H9 (cell line): ENCODE results near the gene TMEM82. TPM values are rescaled to one million over a fixed set of nuclear protein-coding genes. Genes with fewer than 3 reads are reported as not detected.

Source experiments
- DNase-seq: peaks from one replicate; pipeline ENCODE4 v3.0.0-alpha.2; 2017
- H2AFZ ChIP-seq: one replicate; pipeline ENCODE4 v1.6.1; 2013; ENCODE audit warnings: mild to moderate bottlenecking, low read length, control low read depth, moderate library complexity
- H2AK5ac ChIP-seq: 2 replicates; pipeline ENCODE4 v1.6.1; 2013; ENCODE audit warnings: low read length, control low read depth, mixed read lengths; ENCODE audit not compliant: insufficient read length
- H2BK120ac ChIP-seq: one replicate; pipeline ENCODE4 v1.6.1; 2013; ENCODE audit warnings: low read depth, mild to moderate bottlenecking, low read length, control low read depth, inconsistent platforms; ENCODE audit not compliant: poor library complexity, severe bottlenecking
- H2BK12ac ChIP-seq: 2 replicates; pipeline ENCODE4 v1.6.1; 2013; ENCODE audit warnings: low read length, control low read depth, mixed read lengths, low read depth; ENCODE audit not compliant: insufficient read length
- H2BK15ac ChIP-seq: 2 replicates; pipeline ENCODE4 v1.6.1; 2013; ENCODE audit warnings: low read depth, low read length, control low read depth
- H2BK20ac ChIP-seq: one replicate; pipeline ENCODE4 v1.6.1; 2013; ENCODE audit warnings: low read depth, mild to moderate bottlenecking, low read length, control low read depth, inconsistent platforms; ENCODE audit not compliant: poor library complexity, severe bottlenecking
- H2BK5ac ChIP-seq: 2 replicates; pipeline ENCODE4 v1.6.1; 2013; ENCODE audit warnings: low read length, control low read depth, mixed read lengths; ENCODE audit not compliant: insufficient read length
- H3K14ac ChIP-seq: 2 replicates; pipeline ENCODE4 v1.6.1; 2013; ENCODE audit warnings: low read length, control low read depth; ENCODE audit not compliant: insufficient read depth
- H3K18ac ChIP-seq: 2 replicates; pipeline ENCODE4 v1.6.1; 2013; ENCODE audit warnings: low read depth, mild to moderate bottlenecking, mixed read lengths, low read length, control low read depth; ENCODE audit not compliant: insufficient read length
- H3K23ac ChIP-seq: 2 replicates; pipeline ENCODE4 v1.6.1; 2013; ENCODE audit warnings: low read length, control low read depth, mixed read lengths, low read depth; ENCODE audit not compliant: insufficient read length
- H3K23me2 ChIP-seq: 2 replicates; pipeline ENCODE4 v1.6.1; 2013; ENCODE audit warnings: low read depth, mild to moderate bottlenecking, mixed read lengths, low read length, control low read depth; ENCODE audit not compliant: insufficient read length, poor library complexity, severe bottlenecking
- H3K27ac ChIP-seq: 2 replicates; pipeline ENCODE4 v1.5.1; 2013; ENCODE audit warnings: low read length, control low read depth, mixed read lengths, low read depth; ENCODE audit not compliant: insufficient read length
- H3K27me3 ChIP-seq: 2 replicates; pipeline ENCODE4 v1.6.1; 2013; ENCODE audit warnings: low read length, control low read depth, inconsistent platforms; ENCODE audit not compliant: insufficient read depth
- H3K4ac ChIP-seq: 2 replicates; pipeline ENCODE4 v1.6.1; 2013; ENCODE audit warnings: low read depth, mild to moderate bottlenecking, control low read depth, inconsistent platforms, low read length, moderate library complexity
- H3K4me1 ChIP-seq: 2 replicates; pipeline ENCODE4 v1.6.1; 2013; ENCODE audit warnings: low read length, control low read depth, inconsistent platforms; ENCODE audit not compliant: insufficient read depth
- H3K4me2 ChIP-seq: 2 replicates; pipeline ENCODE4 v1.6.1; 2013; ENCODE audit warnings: low read length, control low read depth, mixed read lengths; ENCODE audit not compliant: insufficient read length, insufficient read depth
- H3K56ac ChIP-seq: 2 replicates; pipeline ENCODE4 v1.6.1; 2013; ENCODE audit warnings: low read depth, mild to moderate bottlenecking, mixed read lengths, low read length, control low read depth; ENCODE audit not compliant: insufficient read length
- H3K79me1 ChIP-seq: 2 replicates; pipeline ENCODE4 v1.6.1; 2013; ENCODE audit warnings: low read depth, mild to moderate bottlenecking, moderate library complexity, low read length, control low read depth, inconsistent platforms; ENCODE audit not compliant: insufficient read depth, poor library complexity, severe bottlenecking
- H3K79me2 ChIP-seq: 2 replicates; pipeline ENCODE4 v1.6.1; 2013; ENCODE audit warnings: low read length, control low read depth, inconsistent platforms; ENCODE audit not compliant: insufficient read depth
- H3K9ac ChIP-seq: 2 replicates; pipeline ENCODE4 v1.6.1; 2013; ENCODE audit warnings: low read length, control low read depth, mixed read lengths; ENCODE audit not compliant: insufficient read length; ENCODE audit errors: extremely low read depth
- H3K9me3 ChIP-seq: one replicate; pipeline ENCODE4 v1.6.1; 2013; ENCODE audit warnings: low read depth, low read length, inconsistent platforms; ENCODE audit not compliant: control insufficient read depth
- H3T11ph ChIP-seq: one replicate; pipeline ENCODE4 v1.6.1; 2013; ENCODE audit warnings: mild to moderate bottlenecking, low read length, control low read depth, inconsistent platforms
- H4K20me1 ChIP-seq: one replicate; pipeline ENCODE4 v1.6.1; 2013; ENCODE audit not compliant: control insufficient read depth, insufficient read length, insufficient read depth
- H4K5ac ChIP-seq: 2 replicates; pipeline ENCODE4 v1.6.1; 2013; ENCODE audit warnings: low read depth, mild to moderate bottlenecking, mixed read lengths, low read length, control low read depth; ENCODE audit not compliant: insufficient read length
- H4K8ac ChIP-seq: replicated peaks from 2 replicates; pipeline ENCODE4 v1.6.1; 2013; ENCODE audit warnings: low read length, control low read depth, mixed read lengths, low read depth; ENCODE audit not compliant: insufficient read length
- H4K91ac ChIP-seq: 2 replicates; pipeline ENCODE4 v1.6.1; 2013; ENCODE audit warnings: low read depth, mild to moderate bottlenecking, moderate library complexity, mixed read lengths, low read length, control low read depth; ENCODE audit not compliant: insufficient read length
- H3K27ac Mint-ChIP-seq, 3 experiments: 2 replicates in 2 of 3; 3 replicates in 1 of 3; pipeline ENCODE4 v1.8.0; 2020 to 2021; ENCODE audit warnings: mixed read lengths in 3 of 3, mild to moderate bottlenecking in 1 of 3, moderate library complexity in 1 of 3
- H3K27me3 Mint-ChIP-seq: 2 replicates; pipeline ENCODE4 v1.8.0; 2021; ENCODE audit warnings: low read depth, mild to moderate bottlenecking, moderate library complexity, mixed read lengths
- H3K36me3 Mint-ChIP-seq, 3 experiments: 2 replicates in 2 of 3; 3 replicates in 1 of 3; pipeline ENCODE4 v1.8.0; 2020 to 2021; ENCODE audit warnings: low read depth in 3 of 3, mixed read lengths in 3 of 3; ENCODE audit not compliant: insufficient read depth in 1 of 3
- H3K4me1 Mint-ChIP-seq, 2 experiments: 2 replicates each; pipeline ENCODE4 v1.8.0; 2020; ENCODE audit warnings: mixed read lengths in 2 of 2
- H3K4me3 Mint-ChIP-seq, 2 experiments: 2 replicates in 1 of 2; 3 replicates in 1 of 2; pipeline ENCODE4 v1.8.0; 2020 to 2021; ENCODE audit warnings: mild to moderate bottlenecking in 2 of 2, mixed read lengths in 2 of 2, moderate library complexity in 1 of 2
- H3K9me3 Mint-ChIP-seq, 2 experiments: 2 replicates in 1 of 2; 3 replicates in 1 of 2; pipeline ENCODE4 v1.8.0; 2020; ENCODE audit warnings: mild to moderate bottlenecking in 2 of 2, mixed read lengths in 2 of 2, moderate library complexity in 1 of 2
- CTCF ChIP-seq: fragments of 200-600 bp; sonication (generic); conservative IDR thresholded peaks from 3 replicates; pipeline ENCODE4 v1.8.0; 2021; ENCODE audit warnings: antibody characterized with exemption, mild to moderate bottlenecking
- WGBS: extraction: QIAGEN DNeasy Blood & Tissue Kit; methylation state at CpG from one replicate; pipeline ENCODE4 v1.1.7; 2013; ENCODE audit warnings: missing lambda C conversion rate, low lambda C conversion rate, mixed read lengths; ENCODE audit not compliant: insufficient read length; ENCODE audit errors: extremely low coverage; 5-methylcytosine and 5-hydroxymethylcytosine counted together
- total RNA-seq: library from RNA; stranded (reverse); gene quantifications from 2 replicates; pipeline ENCODE4 v1.2.1, GENCODE V29; 2021

The TMEM82 gene
- total RNA-seq, 1 experiment from 2014 or later, result 1.4 TPM

GRCh38 chr1:15733726-15734226 is 8.5 kb upstream of the TMEM82 start:
- Histone ChIP-seq H4K91ac (no peak overlapping the region), H3K14ac (no peak overlapping the region), H3K9me3 (no peaks in the 10 kb centered on the region), H4K20me1 (no peaks in the 10 kb centered on the region), H2AK5ac (no peak overlapping the region), H2BK20ac (no peak overlapping the region), H3K4me2 (no peak overlapping the region), H3K18ac (no peak overlapping the region), H4K8ac (no peak overlapping the region), H3K79me2 (no peaks in the 10 kb centered on the region), H2BK12ac (no peak overlapping the region), H3K9ac (no peak overlapping the region), H2BK5ac (no peak overlapping the region), H2BK120ac (no peak overlapping the region), H3K4me1 (no peaks in the 10 kb centered on the region), H3K56ac (no peak overlapping the region), H4K5ac (no peak overlapping the region), H3T11ph (no peak overlapping the region), H3K23ac (no peak overlapping the region), H3K23me2 (no peaks in the 10 kb centered on the region), H3K27me3 (no peaks in the 10 kb centered on the region), H3K4ac (no peak overlapping the region), H2BK15ac (no peak overlapping the region), H3K27ac (no peak overlapping the region), H2AFZ (no peak overlapping the region), H3K79me1 (no peaks in the 10 kb centered on the region)
- Mint-ChIP-seq H3K27ac (no peak overlapping the region), H3K9me3 (no peaks in the 10 kb centered on the region), H3K36me3 (peaks cover 9 to 28% (median 24%) of the 10 kb centered on the region in 3 experiments; a peak in 5 of 7 replicates), H3K4me3 (no peak overlapping the region), H3K4me1 (peaks cover 5 to 10% of the 10 kb centered on the region in 2 experiments), H3K27me3 (peaks cover 2% of the 10 kb centered on the region; the same call in 1 of the 2 replicates)
- no peak for DNase-seq
- no CpG with 5 or more reads among the region's 27 CpGs for WGBS
- TF ChIP-seq CTCF, result no peak
